Common myeloid progenitor, CD34-positive (primary cell): ENCODE data around the gene CACNA2D1.
A peak's percentile ranks its signal among the peaks of the same experiment; 100 is the strongest.

ENCODE experiments used
- CTCF ChIA-PET: fragments of 350-600 bp; sonication (Branson Sonifier 250); formaldehyde crosslinking; loops from one replicate; lab custom pipeline; 2021; ENCODE audit warnings: antibody characterized with exemption; lab: Charles Lee
- POLR2A ChIA-PET: fragments of 350-600 bp; sonication (Branson Sonifier 250); formaldehyde crosslinking; loops from one replicate; lab custom pipeline; 2021; ENCODE audit warnings: antibody characterized with exemption; lab: Charles Lee
- DNase-seq, 3 donors: peaks; one replicate each; pipeline versions ENCODE4 v3.0.0 to v3.0.0-alpha.2; 2013
- H3K27ac ChIP-seq, 2 experiments: 1 replicate in 1 of 2; 2 replicates in 1 of 2; pipeline ENCODE4 v1.7.0; 2013; ENCODE audit warnings: inconsistent platforms in 2 of 2, low read length in 2 of 2, mild to moderate bottlenecking in 2 of 2, low read depth in 1 of 2, moderate library complexity in 1 of 2; ENCODE audit not compliant: severe bottlenecking in 2 of 2, insufficient read depth in 1 of 2, poor library complexity in 1 of 2
- H3K27me3 ChIP-seq, 5 experiments: replicated peaks in 2 of 5; 1 replicate in 3 of 5; 2 replicates in 2 of 5; pipeline versions ENCODE4 v1.6.1 to v1.7.0; 2013; ENCODE audit warnings: low read length in 4 of 5, mild to moderate bottlenecking in 2 of 5, moderate library complexity in 2 of 5, inconsistent platforms in 1 of 5; ENCODE audit not compliant: insufficient read depth in 5 of 5, control insufficient read depth in 4 of 5
- H3K36me3 ChIP-seq, 4 experiments: 1 replicate in 2 of 4; 2 replicates in 2 of 4; pipeline versions ENCODE4 v1.6.1 to v1.7.0; 2013; ENCODE audit warnings: low read length in 3 of 4, control low read depth in 1 of 4, mild to moderate bottlenecking in 1 of 4; ENCODE audit not compliant: control insufficient read depth in 4 of 4, insufficient read depth in 4 of 4
- H3K4me1 ChIP-seq, 4 experiments: 1 replicate in 3 of 4; 2 replicates in 1 of 4; pipeline versions ENCODE4 v1.6.1 to v1.7.1; 2013; ENCODE audit warnings: low read length in 3 of 4, mild to moderate bottlenecking in 3 of 4, control low read depth in 1 of 4, inconsistent platforms in 1 of 4, moderate library complexity in 1 of 4; ENCODE audit not compliant: control insufficient read depth in 4 of 4, insufficient read depth in 4 of 4; ENCODE audit errors: control extremely low read depth in 1 of 4
- H3K4me3 ChIP-seq, 7 experiments: 1 replicate in 4 of 7; 2 replicates in 3 of 7; pipeline versions ENCODE4 v1.5.1 to v1.7.0; 2013; ENCODE audit warnings: mild to moderate bottlenecking in 7 of 7, low read length in 6 of 7, moderate library complexity in 6 of 7, inconsistent platforms in 2 of 7, low read depth in 2 of 7, control low read depth in 1 of 7; ENCODE audit not compliant: insufficient read depth in 4 of 7, control insufficient read depth in 1 of 7; ENCODE audit errors: extremely low read depth in 1 of 7
- H3K9me3 ChIP-seq, 5 experiments: 1 replicate in 4 of 5; 2 replicates in 1 of 5; pipeline versions ENCODE4 v1.6.1 to v1.7.1; 2013; ENCODE audit warnings: low read length in 4 of 5, mild to moderate bottlenecking in 2 of 5, inconsistent platforms in 1 of 5, low read depth in 1 of 5, moderate library complexity in 1 of 5; ENCODE audit not compliant: control insufficient read depth in 4 of 5, insufficient read depth in 2 of 5; ENCODE audit errors: control extremely low read depth in 1 of 5
- WGBS: methylation state at CpG from one replicate; pipeline ENCODE4 v1.1.5; 2013; ENCODE audit not compliant: insufficient coverage; 5-methylcytosine and 5-hydroxymethylcytosine counted together

Gene CACNA2D1

DNA sequence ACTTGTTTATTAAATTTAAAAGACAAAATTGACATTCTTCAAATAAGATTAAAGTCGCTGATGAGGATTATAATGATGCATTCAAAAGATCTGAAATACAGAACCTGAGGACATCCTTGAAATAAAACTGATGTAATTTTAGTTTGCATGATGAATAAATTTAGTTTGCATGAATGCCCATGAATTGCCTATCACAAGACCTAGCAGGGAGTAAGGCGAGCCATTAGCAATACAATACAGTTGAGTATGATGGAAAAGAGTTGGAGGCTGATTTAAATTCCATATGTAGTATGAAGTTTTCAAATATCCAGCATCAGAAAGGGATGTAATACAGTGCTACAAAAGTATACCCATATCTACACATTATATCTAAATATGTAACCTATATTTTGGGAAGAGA is 321.3 kb downstream of the CACNA2D1 start:
- WGBS, result 100% methylated on average over 1 of the region's 2 CpGs
- no peaks in the 10 kb centered on the region for H3K27me3 ChIP-seq
- H3K4me1 ChIP-seq, result no peaks in the 10 kb centered on the region
- H3K36me3 ChIP-seq, result no peaks in the 10 kb centered on the region
- no peak overlapping the region for H3K27ac ChIP-seq
- POLR2A ChIA-PET, result no interaction called here
- DNase-seq, result no peak
- CTCF ChIA-PET, result no interaction called here
- H3K9me3 ChIP-seq, result peaks cover 0 to 4% (median 0%) of the 10 kb centered on the region in 5 experiments
- H3K4me3 ChIP-seq, result no peak overlapping the region

GRCh38 chr7:82114237-82114636 is 329.3 kb downstream of the CACNA2D1 start:
- no peak overlapping the region for H3K4me3 ChIP-seq
- POLR2A ChIA-PET, result no interaction called here
- no peaks in the 10 kb centered on the region for H3K4me1 ChIP-seq
- CTCF ChIA-PET, result no interaction called here
- WGBS, result 96% methylated on average over 4 of the region's 6 CpGs
- no peak for DNase-seq
- no peaks in the 10 kb centered on the region for H3K27me3 ChIP-seq
- no peak overlapping the region for H3K27ac ChIP-seq
- H3K36me3 ChIP-seq, result no peaks in the 10 kb centered on the region
- H3K9me3 ChIP-seq, result no peaks in the 10 kb centered on the region

DNA sequence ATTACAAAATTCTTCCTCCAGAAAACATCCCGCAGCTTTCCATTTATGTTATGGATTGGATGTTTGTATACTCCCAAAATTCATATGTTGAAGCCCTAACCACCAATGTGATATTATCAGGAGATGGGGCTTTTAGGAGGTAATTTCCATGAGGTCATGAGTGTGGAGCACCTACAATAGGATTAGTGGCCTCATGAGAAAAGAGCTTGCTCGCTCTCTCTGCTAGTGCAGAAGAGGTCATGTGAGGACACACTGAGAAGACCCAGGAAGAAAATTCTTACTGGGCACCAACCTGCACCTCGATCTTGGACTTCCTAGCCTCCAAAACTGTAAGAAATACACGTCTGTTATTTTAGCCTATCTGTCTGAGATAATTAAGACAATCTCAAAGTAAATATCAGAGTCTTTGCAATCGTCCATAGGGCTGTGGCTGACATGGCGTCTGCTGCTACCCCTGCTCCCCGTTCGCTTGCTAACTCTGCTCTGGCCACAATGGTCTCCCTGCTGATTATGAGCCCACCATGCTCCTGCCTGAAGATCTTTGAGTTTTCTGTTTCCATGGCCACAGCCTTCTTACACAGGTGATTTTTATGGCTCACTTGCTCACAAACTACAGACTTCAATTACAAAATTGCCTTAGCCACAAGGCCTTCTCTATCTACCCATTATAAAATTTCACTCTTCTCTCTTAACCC is 333.3 kb downstream of the CACNA2D1 start:
- Histone ChIP-seq H3K4me3 (no peak overlapping the region), H3K9me3 (no peaks in the 10 kb centered on the region), H3K36me3 (no peaks in the 10 kb centered on the region), H3K27ac (no peak overlapping the region), H3K4me1 (no peaks in the 10 kb centered on the region), H3K27me3 (no peaks in the 10 kb centered on the region)
- no peak for DNase-seq
- 91% methylated on average over 7 of the region's 8 CpGs for WGBS
- CTCF ChIA-PET, result no interaction called here
- POLR2A ChIA-PET, result no interaction called here

GRCh38 chr7:82109288-82109687 is 334.3 kb downstream of the CACNA2D1 start:
- Histone ChIP-seq H3K4me1 (no peaks in the 10 kb centered on the region), H3K27me3 (no peaks in the 10 kb centered on the region), H3K4me3 (no peak overlapping the region), H3K27ac (no peak overlapping the region), H3K36me3 (no peaks in the 10 kb centered on the region), H3K9me3 (no peaks in the 10 kb centered on the region)
- DNase-seq, result peak in 2 of 3 donors; percentile 1 to 40
- ChIA-PET POLR2A (no interaction called here), CTCF (interaction anchor here (1.1 kb wide), 1 partner anchor 418 kb away, joined by 3 read pairs; no protein-coding TSS in a partner anchor)
- WGBS, result 40% methylated on average over 1 of the region's 1 CpG

DNA sequence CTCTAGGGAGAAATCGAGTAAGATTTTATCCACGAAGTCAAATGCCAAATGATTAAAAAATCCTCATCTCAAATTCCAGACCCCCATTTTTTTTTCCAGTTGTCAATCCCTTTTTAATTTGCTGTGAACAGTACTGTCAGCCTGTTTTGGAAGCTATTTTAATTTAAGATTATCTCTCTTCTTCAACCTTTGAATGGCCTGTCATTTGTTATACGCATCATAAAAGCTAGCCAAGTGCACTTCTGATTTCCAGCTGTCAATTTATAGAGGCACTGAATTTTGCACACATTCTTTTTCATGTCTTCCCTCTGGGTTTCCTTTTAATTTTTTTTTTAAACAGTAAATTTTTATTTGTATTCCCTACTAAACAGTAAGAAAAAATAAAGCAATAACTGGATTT is 337.4 kb downstream of the CACNA2D1 start:
- ChIA-PET CTCF (no interaction called here), POLR2A (no interaction called here)
- Histone ChIP-seq H3K27me3 (no peaks in the 10 kb centered on the region), H3K4me1 (no peaks in the 10 kb centered on the region), H3K36me3 (no peaks in the 10 kb centered on the region), H3K4me3 (no peak overlapping the region), H3K27ac (no peak overlapping the region), H3K9me3 (no peaks in the 10 kb centered on the region)
- WGBS, result 86% methylated on average over 1 of the region's 3 CpGs
- DNase-seq, result no peak

- Histone ChIP-seq H3K27ac (no peak overlapping the region), H3K4me3 (no peak overlapping the region), H3K27me3 (no peaks in the 10 kb centered on the region), H3K9me3 (no peaks in the 10 kb centered on the region), H3K4me1 (no peaks in the 10 kb centered on the region), H3K36me3 (no peaks in the 10 kb centered on the region)
- POLR2A ChIA-PET, result interaction anchor here (0.6 kb wide), 1 partner anchor 718 kb away, joined by 3 read pairs; no protein-coding TSS in a partner anchor
- DNase-seq, result peak in 2 of 3 donors; percentile 9 to 39
- CTCF ChIA-PET, result no interaction called here
- 71% methylated on average over 1 of the region's 3 CpGs for WGBS
Observed at GRCh38 chr7:82105463-82105862, 338.1 kb downstream of the CACNA2D1 start.

DNA sequence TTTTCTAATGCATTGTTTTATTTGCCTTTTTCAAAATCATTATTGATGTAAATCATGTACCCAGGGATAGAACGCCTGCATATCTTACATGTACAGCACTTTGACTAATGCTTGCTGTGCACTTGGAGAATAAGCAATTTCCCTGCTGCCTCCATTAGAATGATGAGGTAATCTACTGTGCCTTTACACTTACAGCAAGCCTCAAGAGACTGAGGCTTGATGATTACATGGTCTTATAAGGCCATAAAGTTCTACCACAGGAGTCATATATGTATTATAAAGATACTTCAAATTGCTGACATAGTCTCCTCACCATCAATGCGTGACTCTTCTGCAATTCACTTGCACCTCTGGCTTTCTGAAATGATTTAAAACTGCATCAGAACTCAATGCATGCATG is 345.2 kb downstream of the CACNA2D1 start:
- Histone ChIP-seq H3K4me3 (no peak overlapping the region), H3K4me1 (no peaks in the 10 kb centered on the region), H3K27ac (no peak overlapping the region), H3K9me3 (no peaks in the 10 kb centered on the region), H3K36me3 (no peaks in the 10 kb centered on the region), H3K27me3 (no peaks in the 10 kb centered on the region)
- ChIA-PET POLR2A (no interaction called here), CTCF (no interaction called here)
- DNase-seq, result no peak
- WGBS, result 100% methylated on average over 2 of the region's 2 CpGs
